ENCODE data around the gene PCSK4. TPM values are rescaled to one million over a fixed set of nuclear protein-coding genes. Genes with fewer than 3 reads are reported as not detected.
"Not testable (repeated sequence)": the region's sequence is repeated elsewhere in the genome, so short reads cannot be mapped to it uniquely, and the experiment has no call there.

PCSK4 gene
- total RNA-seq, 1 experiment from 2014 or later: 9.1 TPM

DNA sequence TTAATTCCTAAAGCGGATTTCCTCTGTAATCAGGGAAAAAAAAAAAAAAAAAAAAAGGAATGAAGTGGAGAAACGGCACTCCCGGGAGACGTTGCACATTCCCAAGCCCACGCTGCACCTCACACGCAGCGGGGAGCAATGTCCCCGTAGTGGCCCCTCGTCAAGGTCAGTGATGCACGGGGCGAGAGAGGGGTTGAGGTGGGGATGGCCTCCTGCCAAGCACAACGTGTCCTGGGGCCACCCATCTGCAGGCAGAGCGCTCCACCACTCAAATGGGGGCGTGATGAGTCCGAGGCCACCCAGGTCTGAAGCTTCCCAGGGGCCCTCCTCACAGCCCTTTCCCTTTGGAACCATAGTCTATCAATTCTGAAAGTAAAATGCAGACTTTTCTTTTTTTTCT lies 48.8 kb upstream of the PCSK4 start:
- TF ChIP-seq, protein P1, sequence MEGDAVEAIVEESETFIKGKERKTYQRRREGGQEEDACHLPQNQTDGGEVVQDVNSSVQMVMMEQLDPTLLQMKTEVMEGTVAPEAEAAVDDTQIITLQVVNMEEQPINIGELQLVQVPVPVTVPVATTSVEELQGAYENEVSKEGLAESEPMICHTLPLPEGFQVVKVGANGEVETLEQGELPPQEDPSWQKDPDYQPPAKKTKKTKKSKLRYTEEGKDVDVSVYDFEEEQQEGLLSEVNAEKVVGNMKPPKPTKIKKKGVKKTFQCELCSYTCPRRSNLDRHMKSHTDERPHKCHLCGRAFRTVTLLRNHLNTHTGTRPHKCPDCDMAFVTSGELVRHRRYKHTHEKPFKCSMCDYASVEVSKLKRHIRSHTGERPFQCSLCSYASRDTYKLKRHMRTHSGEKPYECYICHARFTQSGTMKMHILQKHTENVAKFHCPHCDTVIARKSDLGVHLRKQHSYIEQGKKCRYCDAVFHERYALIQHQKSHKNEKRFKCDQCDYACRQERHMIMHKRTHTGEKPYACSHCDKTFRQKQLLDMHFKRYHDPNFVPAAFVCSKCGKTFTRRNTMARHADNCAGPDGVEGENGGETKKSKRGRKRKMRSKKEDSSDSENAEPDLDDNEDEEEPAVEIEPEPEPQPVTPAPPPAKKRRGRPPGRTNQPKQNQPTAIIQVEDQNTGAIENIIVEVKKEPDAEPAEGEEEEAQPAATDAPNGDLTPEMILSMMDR (conservative IDR thresholded peaks at IDR 0.05): no peak
- H3K27ac Mint-ChIP-seq: no peak overlapping the region
- Histone ChIP-seq H3K18ac (ENCODE audit: insufficient read length, low read depth, low read length) (no peak overlapping the region), H2BK20ac (ENCODE audit: low read depth, low read length, poor library complexity, severe bottlenecking) (no peak overlapping the region), H3K79me2 (ENCODE audit: insufficient read depth, low read length) (no peaks in the 10 kb centered on the region), H3K27ac (ENCODE audit: insufficient read length, low read depth, low read length) (no peak overlapping the region), H3K27me3 (ENCODE audit: insufficient read depth, low read length) (no peaks in the 10 kb centered on the region), H3K9me3 (ENCODE audit: control insufficient read depth, low read depth, low read length) (no peaks in the 10 kb centered on the region), H2BK12ac (ENCODE audit: insufficient read length, low read depth, low read length) (no peak overlapping the region), H3K79me1 (ENCODE audit: insufficient read depth, low read depth, low read length, poor library complexity, severe bottlenecking) (no peaks in the 10 kb centered on the region), H4K5ac (ENCODE audit: insufficient read length, low read depth, low read length) (no peak overlapping the region), H2BK120ac (ENCODE audit: low read depth, low read length, poor library complexity, severe bottlenecking) (no peak overlapping the region), H2AK5ac (ENCODE audit: insufficient read length, low read length) (no peak overlapping the region), H3T11ph (ENCODE audit: low read length) (no peak overlapping the region), H4K91ac (ENCODE audit: insufficient read length, low read depth, low read length) (no peak overlapping the region), H3K4ac (ENCODE audit: low read depth, low read length) (no peak overlapping the region), H3K56ac (ENCODE audit: insufficient read length, low read depth, low read length) (no peak overlapping the region), H3K14ac (ENCODE audit: insufficient read depth, low read length) (no peak overlapping the region; the same call in 1 of the 2 replicates), H2BK15ac (ENCODE audit: low read depth, low read length) (no peak overlapping the region), H3K4me1 (ENCODE audit: insufficient read depth, low read length) (no peaks in the 10 kb centered on the region), H3K23ac (ENCODE audit: insufficient read length, low read depth, low read length) (no peak overlapping the region), H4K8ac (replicated peaks; ENCODE audit: insufficient read length, low read depth, low read length) (no peak overlapping the region), H2AFZ (ENCODE audit: low read length) (no peak overlapping the region), H3K4me2 (ENCODE audit: insufficient read depth, insufficient read length, low read length) (no peak overlapping the region), H4K20me1 (ENCODE audit: control insufficient read depth, insufficient read depth, insufficient read length) (no peaks in the 10 kb centered on the region), H2BK5ac (ENCODE audit: insufficient read length, low read length) (no peak overlapping the region), H3K23me2 (ENCODE audit: insufficient read length, low read depth, low read length, poor library complexity, severe bottlenecking) (no peaks in the 10 kb centered on the region), H3K9ac (ENCODE audit: extremely low read depth, insufficient read length, low read length) (no peak overlapping the region)
- peaks cover 4 to 5% of the 10 kb centered on the region in 2 experiments for H3K4me1 Mint-ChIP-seq
- no peak overlapping the region for H3K4me3 Mint-ChIP-seq
- no peak for DNase-seq
- no CpG with 5 or more reads among the region's 15 CpGs for WGBS (ENCODE audit: extremely low coverage, insufficient read length, low lambda C conversion rate)
- H3K27me3 Mint-ChIP-seq (ENCODE audit: low read depth): peaks cover 51% of the 10 kb centered on the region
- H3K36me3 Mint-ChIP-seq (ENCODE audit: insufficient read depth in 1 of 3, low read depth in 3 of 3): no peaks in the 10 kb centered on the region
- no peaks in the 10 kb centered on the region for H3K9me3 Mint-ChIP-seq

DNA sequence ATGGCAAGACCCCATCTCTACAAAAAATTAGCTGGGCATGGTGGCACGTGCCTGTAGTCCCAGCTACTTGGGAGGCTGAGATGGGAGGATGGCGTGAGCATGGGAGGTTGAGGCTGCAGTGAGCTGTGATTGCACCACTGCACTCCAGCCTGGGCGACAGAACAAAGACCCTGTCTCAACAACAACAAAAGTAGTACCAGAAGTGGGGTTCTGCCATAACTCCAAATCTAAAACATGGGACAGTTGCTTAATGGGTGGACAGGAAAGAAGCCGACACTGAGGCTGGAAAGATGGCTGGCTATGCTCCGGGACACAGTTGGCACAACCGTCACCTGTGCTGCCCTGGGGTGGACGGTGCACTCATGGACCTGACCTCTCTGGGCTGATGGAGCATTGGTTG lies 45.5 kb upstream of the PCSK4 start:
- H3K4me2 ChIP-seq (ENCODE audit: insufficient read depth, insufficient read length, low read length); H3K36me3 Mint-ChIP-seq (ENCODE audit: insufficient read depth in 1 of 3, low read depth in 3 of 3); H3K9me3 Mint-ChIP-seq; DNase-seq; H2BK12ac ChIP-seq (ENCODE audit: insufficient read length, low read depth, low read length); H3K23me2 ChIP-seq (ENCODE audit: insufficient read length, low read depth, low read length, poor library complexity, severe bottlenecking); H2BK120ac ChIP-seq (ENCODE audit: low read depth, low read length, poor library complexity, severe bottlenecking); H3K4me1 Mint-ChIP-seq; H3T11ph ChIP-seq (ENCODE audit: low read length); H3K4me1 ChIP-seq (ENCODE audit: insufficient read depth, low read length); H3K23ac ChIP-seq (ENCODE audit: insufficient read length, low read depth, low read length); H3K27ac ChIP-seq (ENCODE audit: insufficient read length, low read depth, low read length); H3K14ac ChIP-seq (ENCODE audit: insufficient read depth, low read length); H4K91ac ChIP-seq (ENCODE audit: insufficient read length, low read depth, low read length); H4K5ac ChIP-seq (ENCODE audit: insufficient read length, low read depth, low read length); H2BK5ac ChIP-seq (ENCODE audit: insufficient read length, low read length); H3K9ac ChIP-seq (ENCODE audit: extremely low read depth, insufficient read length, low read length); H2BK20ac ChIP-seq (ENCODE audit: low read depth, low read length, poor library complexity, severe bottlenecking); H3K27ac Mint-ChIP-seq; H2BK15ac ChIP-seq (ENCODE audit: low read depth, low read length); H3K79me1 ChIP-seq (ENCODE audit: insufficient read depth, low read depth, low read length, poor library complexity, severe bottlenecking); H3K4ac ChIP-seq (ENCODE audit: low read depth, low read length); H2AFZ ChIP-seq (ENCODE audit: low read length); H3K79me2 ChIP-seq (ENCODE audit: insufficient read depth, low read length); H4K20me1 ChIP-seq (ENCODE audit: control insufficient read depth, insufficient read depth, insufficient read length); H3K27me3 ChIP-seq (ENCODE audit: insufficient read depth, low read length); H3K18ac ChIP-seq (ENCODE audit: insufficient read length, low read depth, low read length); H3K56ac ChIP-seq (ENCODE audit: insufficient read length, low read depth, low read length); H4K8ac ChIP-seq (replicated peaks; ENCODE audit: insufficient read length, low read depth, low read length); H3K9me3 ChIP-seq (ENCODE audit: control insufficient read depth, low read depth, low read length); H2AK5ac ChIP-seq (ENCODE audit: insufficient read length, low read length); H3K4me3 Mint-ChIP-seq: not testable (repeated sequence)
- peaks cover 33% of the 10 kb centered on the region for H3K27me3 Mint-ChIP-seq (ENCODE audit: low read depth)
- WGBS (ENCODE audit: extremely low coverage, insufficient read length, low lambda C conversion rate): no CpG with 5 or more reads among the region's 7 CpGs
